Measurements from ENCODE around the gene C16orf54. TPM values are rescaled to one million over a fixed set of nuclear protein-coding genes. Genes with fewer than 3 reads are reported as not detected.
A peak's percentile ranks its signal among the peaks of the same experiment; 100 is the strongest.

The C16orf54 gene
- total RNA-seq, 1 donor from 2014 or later: not detected

DNA sequence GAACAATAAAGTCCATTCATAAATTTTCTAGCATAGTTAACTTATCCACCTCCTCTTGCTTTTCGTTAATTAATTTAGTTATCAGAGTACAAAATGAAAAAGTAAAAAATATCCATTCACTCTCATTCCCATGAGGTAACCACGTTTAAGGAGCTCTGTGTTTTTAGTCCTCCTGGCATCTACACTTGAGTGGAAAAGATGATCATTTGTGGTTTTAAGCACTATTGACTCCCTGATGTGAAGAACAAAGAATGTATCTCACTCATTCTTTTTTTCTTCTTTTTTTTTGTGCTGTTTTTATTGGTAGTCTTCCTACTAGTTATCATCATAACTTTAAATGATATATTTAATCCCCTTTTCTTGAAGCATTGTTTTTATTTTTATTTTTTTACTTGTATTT, 40.8 kb downstream of the C16orf54 start:
- TF ChIP-seq, protein P1, sequence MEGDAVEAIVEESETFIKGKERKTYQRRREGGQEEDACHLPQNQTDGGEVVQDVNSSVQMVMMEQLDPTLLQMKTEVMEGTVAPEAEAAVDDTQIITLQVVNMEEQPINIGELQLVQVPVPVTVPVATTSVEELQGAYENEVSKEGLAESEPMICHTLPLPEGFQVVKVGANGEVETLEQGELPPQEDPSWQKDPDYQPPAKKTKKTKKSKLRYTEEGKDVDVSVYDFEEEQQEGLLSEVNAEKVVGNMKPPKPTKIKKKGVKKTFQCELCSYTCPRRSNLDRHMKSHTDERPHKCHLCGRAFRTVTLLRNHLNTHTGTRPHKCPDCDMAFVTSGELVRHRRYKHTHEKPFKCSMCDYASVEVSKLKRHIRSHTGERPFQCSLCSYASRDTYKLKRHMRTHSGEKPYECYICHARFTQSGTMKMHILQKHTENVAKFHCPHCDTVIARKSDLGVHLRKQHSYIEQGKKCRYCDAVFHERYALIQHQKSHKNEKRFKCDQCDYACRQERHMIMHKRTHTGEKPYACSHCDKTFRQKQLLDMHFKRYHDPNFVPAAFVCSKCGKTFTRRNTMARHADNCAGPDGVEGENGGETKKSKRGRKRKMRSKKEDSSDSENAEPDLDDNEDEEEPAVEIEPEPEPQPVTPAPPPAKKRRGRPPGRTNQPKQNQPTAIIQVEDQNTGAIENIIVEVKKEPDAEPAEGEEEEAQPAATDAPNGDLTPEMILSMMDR (IDR thresholded peaks at IDR 0.05; ENCODE audit: insufficient read depth, low read length, severe bottlenecking): no peak
- no peaks in the 10 kb centered on the region for H3K27me3 ChIP-seq (ENCODE audit: control insufficient read depth, insufficient read depth, low read length)
- no peak overlapping the region for H3K4me3 ChIP-seq (ENCODE audit: low read depth, low read length)
- DNase-seq (ENCODE audit: low read depth): no peak
- no peak for FAIRE-seq
- no peaks in the 10 kb centered on the region for H3K36me3 ChIP-seq (ENCODE audit: control insufficient read depth, insufficient read depth, low read length)

DNA sequence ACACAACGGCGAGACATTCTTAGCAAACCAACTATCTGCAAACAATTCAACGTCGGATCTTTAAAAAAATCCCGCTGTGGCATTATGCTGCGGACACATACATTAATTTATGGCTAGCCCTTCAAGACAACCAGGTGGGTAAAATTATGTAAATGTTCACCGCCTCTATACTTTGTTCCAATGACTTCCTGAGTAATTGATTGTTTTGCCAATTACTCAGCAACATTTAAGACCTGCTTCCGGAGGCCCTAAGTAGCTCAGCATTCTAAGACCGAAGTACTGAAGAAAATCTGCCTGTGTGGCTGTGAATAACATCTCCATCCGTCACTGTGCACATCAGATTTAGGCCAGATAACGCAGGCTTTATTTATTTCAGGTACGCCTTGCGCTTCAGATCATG, 43.5 kb downstream of the C16orf54 start:
- no peaks in the 10 kb centered on the region for H3K36me3 ChIP-seq (ENCODE audit: control insufficient read depth, insufficient read depth, low read length)
- no peaks in the 10 kb centered on the region for H3K27me3 ChIP-seq (ENCODE audit: control insufficient read depth, insufficient read depth, low read length)
- DNase-seq (ENCODE audit: low read depth): no peak
- no peak for FAIRE-seq
- no peak overlapping the region for H3K4me3 ChIP-seq (ENCODE audit: low read depth, low read length)
- TF ChIP-seq, protein P1 (IDR thresholded peaks at IDR 0.05; ENCODE audit: insufficient read depth, low read length, severe bottlenecking): no peak

DNA sequence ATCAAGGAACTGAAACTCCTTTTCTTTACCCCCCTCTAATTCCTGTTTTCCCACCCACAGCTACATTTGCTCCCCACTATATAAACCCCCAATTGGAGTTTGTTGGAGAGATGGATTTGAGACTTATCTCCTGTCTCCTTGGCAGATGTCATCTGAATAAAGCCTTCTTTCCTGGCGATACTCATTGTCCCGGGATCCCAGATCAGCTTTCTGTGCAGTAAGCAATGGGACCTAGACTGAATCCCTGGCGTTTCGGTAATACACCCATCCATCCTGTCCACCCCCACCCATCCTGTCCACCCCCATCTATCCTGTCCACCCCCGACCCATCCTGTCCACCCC, 44.6 kb downstream of the C16orf54 start:
- H3K36me3 ChIP-seq (ENCODE audit: control insufficient read depth, insufficient read depth, low read length): no peaks in the 10 kb centered on the region
- FAIRE-seq (no peak), DNase-seq (ENCODE audit: low read depth) (no peak)
- TF ChIP-seq, protein P1 (IDR thresholded peaks at IDR 0.05; ENCODE audit: insufficient read depth, low read length, severe bottlenecking): no peak
- no peak overlapping the region for H3K4me3 ChIP-seq (ENCODE audit: low read depth, low read length)
- no peaks in the 10 kb centered on the region for H3K27me3 ChIP-seq (ENCODE audit: control insufficient read depth, insufficient read depth, low read length)

DNA sequence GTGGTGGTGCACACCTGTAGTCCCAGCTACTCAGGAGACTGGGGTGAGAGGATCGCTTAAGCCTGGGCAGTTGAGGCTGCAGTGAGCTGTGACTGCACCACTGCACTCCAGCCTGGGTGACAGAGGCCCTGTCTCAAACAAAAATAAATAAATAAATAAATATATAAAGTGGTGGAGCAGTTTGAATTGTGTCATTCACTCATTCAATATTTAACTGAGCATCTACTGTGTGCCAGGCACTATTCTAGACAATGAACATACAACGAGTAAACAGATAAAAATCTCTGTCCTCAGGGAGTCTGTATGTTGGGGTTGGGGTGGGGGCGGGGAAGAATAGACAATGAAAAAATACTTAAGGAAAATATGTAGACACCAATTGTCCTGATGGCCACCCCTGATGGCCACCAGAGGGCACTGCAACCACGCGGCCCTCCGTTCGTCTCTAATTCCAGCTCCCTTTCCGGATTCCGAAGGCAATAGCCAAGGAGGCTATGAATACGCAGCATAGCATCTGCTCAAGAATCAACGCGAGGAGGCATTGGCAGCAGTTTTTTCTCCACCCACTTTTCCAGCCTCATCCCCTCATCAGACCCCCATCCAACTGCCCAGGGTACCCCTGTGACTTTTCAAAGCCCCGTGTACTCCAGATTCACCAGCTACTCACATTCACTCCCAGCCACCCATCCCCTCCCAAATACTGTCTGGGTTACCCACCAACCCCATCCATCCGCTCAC, 45.4 kb downstream of the C16orf54 start:
- Histone ChIP-seq H3K27me3 (ENCODE audit: control insufficient read depth, insufficient read depth, low read length) (no peaks in the 10 kb centered on the region), H3K4me3 (ENCODE audit: low read depth, low read length) (no peak overlapping the region), H3K36me3 (ENCODE audit: control insufficient read depth, insufficient read depth, low read length) (no peaks in the 10 kb centered on the region)
- FAIRE-seq: no peak
- TF ChIP-seq, protein P1 (IDR thresholded peaks at IDR 0.05; ENCODE audit: insufficient read depth, low read length, severe bottlenecking): peak; percentile 83
- peak; percentile 81 for DNase-seq (ENCODE audit: low read depth)

DNA sequence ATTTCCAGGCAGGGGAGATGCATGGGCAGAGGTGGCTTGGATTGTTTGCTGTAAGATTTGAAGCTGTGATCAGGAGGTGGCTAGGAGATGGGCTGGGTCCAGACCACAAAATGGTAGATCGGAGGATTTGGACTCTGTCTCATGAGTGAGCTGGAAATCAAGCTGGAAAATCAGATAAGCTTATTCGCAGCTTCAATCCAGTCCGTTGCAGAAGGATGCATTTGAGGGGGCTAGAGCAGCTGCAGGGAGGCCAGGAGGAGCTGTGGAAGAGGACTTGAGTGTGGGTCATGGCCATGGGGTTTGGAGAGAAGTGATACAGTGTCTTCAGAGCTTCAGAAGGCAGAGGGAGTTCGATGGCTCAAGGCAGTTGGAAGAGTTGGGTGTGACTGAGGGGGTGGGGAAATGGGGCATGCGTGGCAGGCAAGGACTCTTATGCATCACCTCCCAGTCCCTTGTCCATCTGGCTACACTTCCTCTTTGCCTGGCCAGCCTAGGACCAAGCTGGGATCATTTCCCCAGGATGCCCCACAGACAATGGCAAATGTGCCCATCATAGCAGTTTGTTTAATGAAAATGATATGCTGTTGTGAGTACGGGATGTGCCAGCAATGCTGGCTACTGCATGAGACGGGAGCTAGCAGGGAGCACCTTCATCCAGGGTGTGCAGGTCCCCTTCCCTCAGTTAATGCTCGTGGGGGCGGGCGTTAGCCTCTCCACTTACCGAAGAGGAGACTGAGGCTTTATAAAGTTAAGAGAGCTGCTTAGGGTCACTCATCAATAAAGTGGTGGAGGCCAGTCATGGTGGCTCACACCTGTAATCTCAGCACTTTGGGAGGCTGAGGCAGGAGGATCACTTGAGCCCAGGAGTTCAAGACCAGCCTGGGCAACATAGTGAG, 46.2 kb downstream of the C16orf54 start:
- TF ChIP-seq, protein P1 (IDR thresholded peaks at IDR 0.05; ENCODE audit: insufficient read depth, low read length, severe bottlenecking): no peak
- FAIRE-seq: no peak
- Histone ChIP-seq H3K27me3 (ENCODE audit: control insufficient read depth, insufficient read depth, low read length) (no peaks in the 10 kb centered on the region), H3K4me3 (ENCODE audit: low read depth, low read length) (no peak overlapping the region), H3K36me3 (ENCODE audit: control insufficient read depth, insufficient read depth, low read length) (no peaks in the 10 kb centered on the region)
- DNase-seq (ENCODE audit: low read depth): no peak
